Neural progenitor cell (in vitro differentiated cells): ENCODE data around the gene WNT9A. TPM values are rescaled to one million over a fixed set of nuclear protein-coding genes. Genes with fewer than 3 reads are reported as not detected.
A peak's percentile ranks its signal among the peaks of the same experiment; 100 is the strongest.

Experiments
- DNase-seq: peaks from one replicate; pipeline ENCODE4 v3.0.0-alpha.2; 2016; ENCODE audit warnings: low spot score
- H2AFZ ChIP-seq: fragments of 200-600 bp; sonication (generic); replicated peaks from 2 replicates; pipeline ENCODE4 v1.6.1; 2016; ENCODE audit warnings: antibody characterized with exemption
- H3F3A ChIP-seq: fragments of 200-600 bp; sonication (generic); 2 replicates; pipeline ENCODE4 v1.6.1; 2016; ENCODE audit warnings: antibody characterized with exemption, low read depth
- H3K27ac ChIP-seq: fragments of 200-600 bp; sonication (generic); 2 replicates; pipeline ENCODE4 v1.5.1; 2016; ENCODE audit warnings: mild to moderate bottlenecking
- H3K27me3 ChIP-seq: fragments of 200-600 bp; sonication (generic); 2 replicates; pipeline ENCODE4 v1.6.1; 2016; ENCODE audit warnings: mild to moderate bottlenecking, moderate library complexity
- H3K36me3 ChIP-seq: fragments of 200-600 bp; sonication (generic); 2 replicates; pipeline ENCODE4 v1.5.1; 2016
- H3K4me1 ChIP-seq: fragments of 200-600 bp; sonication (generic); 2 replicates; pipeline ENCODE4 v1.6.1; 2016; ENCODE audit warnings: mixed run types
- H3K4me2 ChIP-seq: fragments of 200-600 bp; sonication (generic); 2 replicates; pipeline ENCODE4 v1.6.1; 2016
- H3K4me3 ChIP-seq: fragments of 200-600 bp; sonication (generic); 2 replicates; pipeline ENCODE4 v1.5.1; 2016
- H3K79me2 ChIP-seq: fragments of 200-600 bp; sonication (generic); 2 replicates; pipeline ENCODE4 v1.6.1; 2016; ENCODE audit warnings: low read depth
- H3K9ac ChIP-seq: fragments of 200-600 bp; sonication (generic); 2 replicates; pipeline ENCODE4 v1.6.1; 2016
- H3K9me3 ChIP-seq: fragments of 200-600 bp; sonication (generic); 2 replicates; pipeline ENCODE4 v1.5.1; 2016; ENCODE audit warnings: low read depth
- H4K20me1 ChIP-seq: fragments of 200-600 bp; sonication (generic); 2 replicates; pipeline ENCODE4 v1.6.1; 2016; ENCODE audit warnings: low read depth
- H3K27ac Mint-ChIP-seq: 3 replicates; pipeline ENCODE4 v1.8.0; 2021; ENCODE audit warnings: mixed read lengths
- H3K27me3 Mint-ChIP-seq: 2 replicates; pipeline ENCODE4 v1.8.0; 2022; ENCODE audit warnings: low read depth, mild to moderate bottlenecking, inconsistent platforms, moderate library complexity, mixed read lengths; ENCODE audit not compliant: insufficient read depth
- H3K36me3 Mint-ChIP-seq: 3 replicates; pipeline ENCODE4 v1.8.0; 2021; ENCODE audit warnings: mixed read lengths
- H3K4me1 Mint-ChIP-seq: 3 replicates; pipeline ENCODE4 v1.8.0; 2021; ENCODE audit warnings: mixed read lengths
- H3K4me3 Mint-ChIP-seq: 3 replicates; pipeline ENCODE4 v1.8.0; 2021; ENCODE audit warnings: mild to moderate bottlenecking, moderate library complexity, mixed read lengths
- H3K9me3 Mint-ChIP-seq: 3 replicates; pipeline ENCODE4 v1.8.0; 2020; ENCODE audit warnings: mixed read lengths
- CTCF ChIP-seq: fragments of 200-600 bp; sonication (generic); IDR thresholded peaks from 2 replicates; pipeline ENCODE4 v1.5.1; 2017; ENCODE audit warnings: antibody characterized with exemption, mild to moderate bottlenecking
- EZH2 ChIP-seq: fragments of 200-600 bp; sonication (generic); IDR thresholded peaks from 2 replicates; pipeline ENCODE4 v1.6.1; 2017; ENCODE audit warnings: antibody characterized with exemption, mild to moderate bottlenecking, moderate library complexity
- EZH2phosphoT487 ChIP-seq: fragments of 200-600 bp; sonication (generic); IDR thresholded peaks from 2 replicates; pipeline ENCODE4 v1.6.1; 2017; ENCODE audit warnings: antibody characterized with exemption
- total RNA-seq: library from RNA; depleted of rRNA; stranded (reverse); fragments of >200 nt; gene quantifications from 2 replicates; pipeline ENCODE4 v1.2.3, GENCODE V29; 2015; ENCODE audit warnings: low replicate concordance

The WNT9A gene
- total RNA-seq, 1 donor from 2014 or later = 1.4 TPM

GRCh38 chr1:227901239-227901905, 46.4 kb downstream of the WNT9A start:
- Mint-ChIP-seq H3K9me3 (no peaks in the 10 kb centered on the region), H3K27ac (peak overlapping the region; percentile 50), H3K27me3 (peaks cover 12% of the 10 kb centered on the region), H3K36me3 (no peaks in the 10 kb centered on the region), H3K4me1 (peaks cover 3% of the 10 kb centered on the region), H3K4me3 (no peak overlapping the region)
- no peaks in the 10 kb centered on the region for H4K20me1 ChIP-seq
- no peaks in the 10 kb centered on the region for H3K79me2 ChIP-seq
- peaks cover under 1% of the 10 kb centered on the region for H3K4me1 ChIP-seq
- H3K36me3 ChIP-seq = no peaks in the 10 kb centered on the region
- no peak overlapping the region for H3K4me2 ChIP-seq
- H2AFZ ChIP-seq = no peak overlapping the region
- H3K9ac ChIP-seq = no peak overlapping the region
- TF ChIP-seq CTCF (no peak), EZH2 (no peak), EZH2phosphoT487 (no peak)
- H3K9me3 ChIP-seq = no peaks in the 10 kb centered on the region
- no peaks in the 10 kb centered on the region for H3K27me3 ChIP-seq
- no peak for DNase-seq
- no peak overlapping the region for H3K27ac ChIP-seq
- no peaks in the 10 kb centered on the region for H3F3A ChIP-seq
- H3K4me3 ChIP-seq = no peak overlapping the region

DNA sequence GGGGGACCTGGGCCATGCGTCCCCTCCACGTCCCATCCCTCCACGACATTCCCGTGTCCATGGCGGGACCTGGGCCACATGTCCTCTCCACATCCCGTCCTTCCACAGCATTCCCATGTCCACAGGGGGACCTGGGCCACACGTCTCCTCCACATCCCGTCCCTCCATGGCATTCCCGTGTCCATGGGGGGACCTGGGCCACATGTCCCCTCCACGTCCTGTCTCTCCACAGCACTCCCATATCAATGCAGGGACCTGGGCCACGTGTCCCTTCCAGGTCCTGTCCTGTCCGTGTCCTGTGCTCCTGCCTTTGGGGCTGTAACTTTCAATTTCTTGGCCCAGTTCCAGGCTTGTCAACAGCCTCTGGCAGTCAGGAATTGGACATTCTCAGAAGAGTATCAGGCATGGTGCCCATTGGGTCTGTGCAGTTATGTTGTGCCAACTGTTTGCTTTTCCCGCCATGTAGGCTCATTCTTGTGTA, 47.1 kb downstream of the WNT9A start:
- Mint-ChIP-seq H3K27me3 (peaks cover 12% of the 10 kb centered on the region), H3K36me3 (no peaks in the 10 kb centered on the region), H3K27ac (peak overlapping the region; percentile 80), H3K9me3 (no peaks in the 10 kb centered on the region), H3K4me3 (peak overlapping the region; percentile 36), H3K4me1 (peaks cover 3% of the 10 kb centered on the region)
- H3K79me2 ChIP-seq = no peaks in the 10 kb centered on the region
- no peak overlapping the region for H3K27ac ChIP-seq
- no peak overlapping the region for H3K9ac ChIP-seq
- peaks cover 6% of the 10 kb centered on the region for H3K4me1 ChIP-seq
- TF ChIP-seq EZH2phosphoT487 (no peak), EZH2 (no peak), CTCF (no peak)
- H3K4me2 ChIP-seq = no peak overlapping the region
- H3K27me3 ChIP-seq = no peaks in the 10 kb centered on the region
- no peak for DNase-seq
- no peaks in the 10 kb centered on the region for H4K20me1 ChIP-seq
- no peaks in the 10 kb centered on the region for H3F3A ChIP-seq
- H2AFZ ChIP-seq = no peak overlapping the region
- no peaks in the 10 kb centered on the region for H3K36me3 ChIP-seq
- H3K4me3 ChIP-seq = no peak overlapping the region
- H3K9me3 ChIP-seq = no peaks in the 10 kb centered on the region

- H3K27ac Mint-ChIP-seq = peak overlapping the region; percentile 93
- no peaks in the 10 kb centered on the region for H3K79me2 ChIP-seq
- H3K9me3 Mint-ChIP-seq = no peaks in the 10 kb centered on the region
- TF ChIP-seq EZH2 (no peak), CTCF (no peak), EZH2phosphoT487 (no peak)
- H3K4me2 ChIP-seq = no peak overlapping the region
- H3F3A ChIP-seq = no peaks in the 10 kb centered on the region
- no peak overlapping the region for H3K27ac ChIP-seq
- DNase-seq = no peak
- peaks cover 10% of the 10 kb centered on the region for H3K27me3 Mint-ChIP-seq
- no peaks in the 10 kb centered on the region for H3K27me3 ChIP-seq
- no peak overlapping the region for H3K4me3 Mint-ChIP-seq
- peaks cover 3% of the 10 kb centered on the region for H3K4me1 Mint-ChIP-seq
- peaks cover 6% of the 10 kb centered on the region for H3K4me1 ChIP-seq
- H4K20me1 ChIP-seq = no peaks in the 10 kb centered on the region
- H2AFZ ChIP-seq = no peak overlapping the region
- no peak overlapping the region for H3K9ac ChIP-seq
- H3K36me3 Mint-ChIP-seq = no peaks in the 10 kb centered on the region
- no peaks in the 10 kb centered on the region for H3K36me3 ChIP-seq
- no peak overlapping the region for H3K4me3 ChIP-seq
- no peaks in the 10 kb centered on the region for H3K9me3 ChIP-seq
Observed at GRCh38 chr1:227899820-227900449, 47.8 kb downstream of the WNT9A start.
